IPS-20b (cell line): Measurements from ENCODE around the gene MET.

Source experiments
- H3K27ac ChIP-seq: one replicate; pipeline ENCODE4 v1.5.1; 2013; ENCODE audit warnings: low read length
- H3K27me3 ChIP-seq: 2 replicates; pipeline ENCODE4 v1.6.1; 2013; ENCODE audit warnings: mild to moderate bottlenecking, low read length, inconsistent platforms; ENCODE audit not compliant: insufficient read depth
- H3K36me3 ChIP-seq: 2 replicates; pipeline ENCODE4 v1.6.1; 2013; ENCODE audit warnings: low read depth, mild to moderate bottlenecking, inconsistent platforms, low read length, moderate library complexity; ENCODE audit not compliant: insufficient read depth
- H3K4me1 ChIP-seq: 2 replicates; pipeline ENCODE4 v1.6.1; 2013; ENCODE audit warnings: mild to moderate bottlenecking, control low read depth, inconsistent platforms, low read length, moderate library complexity; ENCODE audit not compliant: insufficient read depth
- H3K4me3 ChIP-seq: 2 replicates; pipeline ENCODE4 v1.5.1; 2013; ENCODE audit warnings: mild to moderate bottlenecking, low read length, inconsistent platforms
- H3K9ac ChIP-seq: 2 replicates; pipeline ENCODE4 v1.6.1; 2013; ENCODE audit warnings: low read depth, mild to moderate bottlenecking, inconsistent platforms, low read length, moderate library complexity
- H3K9me3 ChIP-seq: 2 replicates; pipeline ENCODE4 v1.6.1; 2013; ENCODE audit warnings: mild to moderate bottlenecking, low read depth, low read length, inconsistent platforms; ENCODE audit not compliant: insufficient read depth

MET gene

GRCh38 chr7:116704650-116705228, 32.7 kb downstream of the MET start:
- no peak overlapping the region for H3K4me3 ChIP-seq
- no peaks in the 10 kb centered on the region for H3K9me3 ChIP-seq
- no peaks in the 10 kb centered on the region for H3K27me3 ChIP-seq
- peaks cover 11% of the 10 kb centered on the region for H3K4me1 ChIP-seq
- H3K27ac ChIP-seq = no peak overlapping the region
- no peaks in the 10 kb centered on the region for H3K36me3 ChIP-seq
- no peak overlapping the region for H3K9ac ChIP-seq

GRCh38 chr7:116705419-116705818, 33.4 kb downstream of the MET start:
- Histone ChIP-seq H3K4me3 (no peak overlapping the region), H3K36me3 (no peaks in the 10 kb centered on the region), H3K27me3 (no peaks in the 10 kb centered on the region), H3K4me1 (peaks cover 11% of the 10 kb centered on the region), H3K9me3 (no peaks in the 10 kb centered on the region), H3K27ac (no peak overlapping the region), H3K9ac (no peak overlapping the region)

GRCh38 chr7:116706668-116707126, 34.7 kb downstream of the MET start:
- H3K36me3 ChIP-seq = no peaks in the 10 kb centered on the region
- no peaks in the 10 kb centered on the region for H3K27me3 ChIP-seq
- peaks cover 11% of the 10 kb centered on the region for H3K4me1 ChIP-seq
- H3K4me3 ChIP-seq = no peak overlapping the region
- H3K9ac ChIP-seq = peak overlapping the region; percentile 34; the same call in 1 of the 2 replicates
- H3K9me3 ChIP-seq = no peaks in the 10 kb centered on the region
- H3K27ac ChIP-seq = no peak overlapping the region

- Histone ChIP-seq H3K4me3 (no peak overlapping the region), H3K9ac (peak overlapping the region; percentile 34; the same call in 1 of the 2 replicates), H3K36me3 (no peaks in the 10 kb centered on the region), H3K4me1 (peaks cover 11% of the 10 kb centered on the region), H3K9me3 (no peaks in the 10 kb centered on the region), H3K27ac (no peak overlapping the region), H3K27me3 (no peaks in the 10 kb centered on the region)
Observed at GRCh38 chr7:116707289-116707688, 35.3 kb downstream of the MET start.

GRCh38 chr7:116708248-116708647, 36.3 kb downstream of the MET start:
- Histone ChIP-seq H3K4me3 (no peak overlapping the region), H3K36me3 (no peaks in the 10 kb centered on the region), H3K9me3 (no peaks in the 10 kb centered on the region), H3K27me3 (no peaks in the 10 kb centered on the region), H3K27ac (no peak overlapping the region), H3K4me1 (peaks cover 11% of the 10 kb centered on the region), H3K9ac (no peak overlapping the region)

- Histone ChIP-seq H3K4me1 (peaks cover 11% of the 10 kb centered on the region), H3K9me3 (no peaks in the 10 kb centered on the region), H3K9ac (no peak overlapping the region), H3K27ac (no peak overlapping the region), H3K4me3 (no peak overlapping the region), H3K36me3 (no peaks in the 10 kb centered on the region), H3K27me3 (no peaks in the 10 kb centered on the region)
Observed at GRCh38 chr7:116708861-116709260, 36.9 kb downstream of the MET start.

GRCh38 chr7:116709336-116709735, 37.3 kb downstream of the MET start:
- H3K4me3 ChIP-seq = no peak overlapping the region
- peaks cover 11% of the 10 kb centered on the region for H3K4me1 ChIP-seq
- no peaks in the 10 kb centered on the region for H3K27me3 ChIP-seq
- no peak overlapping the region for H3K9ac ChIP-seq
- no peaks in the 10 kb centered on the region for H3K9me3 ChIP-seq
- H3K36me3 ChIP-seq = no peaks in the 10 kb centered on the region
- no peak overlapping the region for H3K27ac ChIP-seq

GRCh38 chr7:116710764-116711452, 38.9 kb downstream of the MET start:
- no peak overlapping the region for H3K9ac ChIP-seq
- no peak overlapping the region for H3K27ac ChIP-seq
- peaks cover 11% of the 10 kb centered on the region for H3K4me1 ChIP-seq

GRCh38 chr7:116711790-116712189, 39.8 kb downstream of the MET start:
- Histone ChIP-seq H3K27me3 (no peaks in the 10 kb centered on the region), H3K9ac (no peak overlapping the region), H3K4me3 (no peak overlapping the region), H3K27ac (no peak overlapping the region), H3K9me3 (no peaks in the 10 kb centered on the region), H3K36me3 (no peaks in the 10 kb centered on the region), H3K4me1 (peaks cover 11% of the 10 kb centered on the region)

More at GRCh38 chr7:116710764-116711452, 38.9 kb downstream of the MET start:
- H3K27me3 ChIP-seq = no peaks in the 10 kb centered on the region
- no peaks in the 10 kb centered on the region for H3K9me3 ChIP-seq
- no peak overlapping the region for H3K4me3 ChIP-seq
- no peaks in the 10 kb centered on the region for H3K36me3 ChIP-seq

GRCh38 chr7:116713500-116713899, 41.5 kb downstream of the MET start:
- no peaks in the 10 kb centered on the region for H3K27me3 ChIP-seq
- H3K4me1 ChIP-seq = no peaks in the 10 kb centered on the region
- H3K9ac ChIP-seq = no peak overlapping the region
- no peaks in the 10 kb centered on the region for H3K9me3 ChIP-seq
- H3K27ac ChIP-seq = no peak overlapping the region
- no peaks in the 10 kb centered on the region for H3K36me3 ChIP-seq
- no peak overlapping the region for H3K4me3 ChIP-seq

GRCh38 chr7:116713918-116714317, 41.9 kb downstream of the MET start:
- Histone ChIP-seq H3K27me3 (no peaks in the 10 kb centered on the region), H3K27ac (no peak overlapping the region), H3K4me3 (no peak overlapping the region), H3K9ac (no peak overlapping the region), H3K36me3 (no peaks in the 10 kb centered on the region), H3K9me3 (no peaks in the 10 kb centered on the region), H3K4me1 (no peaks in the 10 kb centered on the region)

- H3K27me3 ChIP-seq = no peaks in the 10 kb centered on the region
- no peak overlapping the region for H3K4me3 ChIP-seq
- H3K9me3 ChIP-seq = no peaks in the 10 kb centered on the region
- no peak overlapping the region for H3K9ac ChIP-seq
- no peaks in the 10 kb centered on the region for H3K36me3 ChIP-seq
- no peaks in the 10 kb centered on the region for H3K4me1 ChIP-seq
- H3K27ac ChIP-seq = no peak overlapping the region
Observed at GRCh38 chr7:116715077-116715476, 43.1 kb downstream of the MET start.
